ENCODE data around the gene PLA2G5. TPM values are rescaled to one million over a fixed set of nuclear protein-coding genes. Genes with fewer than 3 reads are reported as not detected.
"Not testable (repeated sequence)": the region's sequence is repeated elsewhere in the genome, so short reads cannot be mapped to it uniquely, and the experiment has no call there.

Gene PLA2G5
- not detected in 2 replicates for total RNA-seq (2014; rRNA removed; shearing (Covaris generic))

- in situ Hi-C loops (cut with HindIII; ENCODE audit: low sequenced_read_pairs) = no loop called here
- peak; percentile 12 for DNase-seq (ENCODE audit: low spot score)
Observed at GRCh38 chr1:20069874-20070273, at the start of gene PLA2G5. TSS of gene PLA2G5 (plus strand) at chr1:20070194. CDS start at chr1:20084831, 14,637 bp downstream.

DNA sequence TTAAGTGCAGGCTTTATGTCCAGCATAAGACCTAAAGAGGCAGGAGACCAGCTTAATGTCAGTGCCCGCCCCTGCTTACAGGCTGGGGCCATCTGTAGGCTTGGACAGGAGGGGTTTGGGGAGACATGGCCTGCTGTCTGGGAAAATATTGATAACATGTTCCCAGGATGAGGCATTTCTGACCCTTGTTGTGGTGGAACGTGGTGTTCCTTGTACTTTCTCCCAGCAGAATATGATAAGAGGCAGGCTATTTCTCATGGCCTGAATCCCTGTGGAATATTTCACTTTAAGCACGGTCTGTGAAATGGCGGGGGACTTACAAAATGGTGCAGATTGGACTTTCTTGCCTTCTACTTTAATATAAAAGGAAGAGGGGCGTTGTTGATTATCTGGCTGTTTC lies 41.9 kb upstream of the PLA2G5 start:
- in situ Hi-C loops (cut with HindIII; ENCODE audit: low sequenced_read_pairs) = no loop called here
- DNase-seq (ENCODE audit: low spot score) = no peak

- in situ Hi-C loops (cut with HindIII; ENCODE audit: low sequenced_read_pairs) = no loop called here
Observed at GRCh38 chr1:20028726-20029125, 41.3 kb upstream of the PLA2G5 start.

GRCh38 chr1:20029178-20029912 lies 40.6 kb upstream of the PLA2G5 start:
- DNase-seq (ENCODE audit: low spot score) = no peak
- in situ Hi-C loops (cut with HindIII; ENCODE audit: low sequenced_read_pairs) = no loop called here

More at GRCh38 chr1:20028726-20029125, 41.3 kb upstream of the PLA2G5 start:
- no peak for DNase-seq (ENCODE audit: low spot score)

GRCh38 chr1:20030436-20031151 lies 39.4 kb upstream of the PLA2G5 start:
- DNase-seq (ENCODE audit: low spot score); in situ Hi-C loops (cut with HindIII; ENCODE audit: low sequenced_read_pairs): not testable (repeated sequence)

DNA sequence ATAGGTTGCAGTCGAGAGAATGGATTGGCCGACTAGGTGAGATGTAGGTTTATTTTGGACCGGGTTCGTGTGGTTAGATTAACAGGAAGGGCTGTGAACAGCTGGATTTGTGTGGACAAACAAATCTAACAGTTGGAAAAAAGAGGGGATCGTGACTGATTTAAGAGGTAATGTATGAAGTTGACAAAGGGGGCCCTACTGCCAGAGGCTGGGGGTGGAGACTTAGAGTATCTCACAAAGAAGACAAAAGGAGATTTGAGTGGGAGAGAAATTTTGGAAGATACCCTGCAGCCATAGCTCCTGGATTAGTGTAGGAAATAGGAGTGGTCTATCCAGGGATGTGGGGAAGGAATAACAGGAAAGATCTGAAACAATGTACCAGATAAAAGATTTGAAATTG lies 38.8 kb upstream of the PLA2G5 start:
- DNase-seq (ENCODE audit: low spot score) = no peak
- in situ Hi-C loops (cut with HindIII; ENCODE audit: low sequenced_read_pairs) = no loop called here

DNA sequence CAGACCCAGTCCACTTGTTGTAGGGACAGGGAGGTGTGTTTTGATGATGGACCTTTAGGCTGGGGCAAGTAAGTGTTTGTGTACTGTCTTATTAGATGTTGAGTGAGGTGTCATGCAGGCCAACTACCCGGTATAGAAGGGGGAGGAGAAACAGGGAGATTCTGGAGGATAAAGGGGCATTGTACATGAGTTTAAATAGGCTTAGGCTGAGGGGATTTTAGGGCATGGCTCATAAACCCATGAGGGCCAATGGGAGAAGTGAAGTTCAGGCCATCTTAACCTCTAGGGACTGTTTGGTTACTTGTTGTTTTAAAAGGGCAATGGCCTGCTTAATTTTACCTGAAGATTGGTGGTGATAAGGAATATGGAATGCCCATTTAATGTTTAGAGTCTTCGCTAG lies 38.2 kb upstream of the PLA2G5 start:
- no peak for DNase-seq (ENCODE audit: low spot score)
- in situ Hi-C loops (cut with HindIII; ENCODE audit: low sequenced_read_pairs) = no loop called here

GRCh38 chr1:20032425-20032824 lies 37.6 kb upstream of the PLA2G5 start:
- in situ Hi-C loops (cut with HindIII; ENCODE audit: low sequenced_read_pairs) = no loop called here
- no peak for DNase-seq (ENCODE audit: low spot score)

GRCh38 chr1:20033420-20033819 lies 36.6 kb upstream of the PLA2G5 start:
- no peak for DNase-seq (ENCODE audit: low spot score)
- in situ Hi-C loops (cut with HindIII; ENCODE audit: low sequenced_read_pairs) = no loop called here

DNA sequence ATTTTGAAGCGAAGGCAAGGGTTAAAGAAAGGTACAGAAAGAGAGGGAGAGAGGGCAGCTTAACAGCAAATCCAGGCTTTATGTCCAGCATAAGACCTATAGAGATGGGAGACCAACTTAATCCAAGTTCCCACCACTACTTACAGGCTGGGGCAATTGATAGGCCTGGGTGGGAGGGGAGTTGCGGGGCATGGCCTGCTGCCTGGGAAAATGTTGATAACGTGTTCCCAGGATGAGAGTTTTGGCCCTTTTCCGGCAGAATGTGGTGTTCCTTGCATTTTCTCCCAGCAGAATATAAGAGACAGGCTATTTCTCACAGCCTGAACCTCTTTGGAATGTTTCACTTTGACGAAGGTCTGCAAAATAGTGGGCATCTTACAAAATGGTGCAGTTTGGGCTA lies 34.9 kb upstream of the PLA2G5 start:
- in situ Hi-C loops (cut with HindIII; ENCODE audit: low sequenced_read_pairs) = no loop called here
- DNase-seq (ENCODE audit: low spot score) = no peak

DNA sequence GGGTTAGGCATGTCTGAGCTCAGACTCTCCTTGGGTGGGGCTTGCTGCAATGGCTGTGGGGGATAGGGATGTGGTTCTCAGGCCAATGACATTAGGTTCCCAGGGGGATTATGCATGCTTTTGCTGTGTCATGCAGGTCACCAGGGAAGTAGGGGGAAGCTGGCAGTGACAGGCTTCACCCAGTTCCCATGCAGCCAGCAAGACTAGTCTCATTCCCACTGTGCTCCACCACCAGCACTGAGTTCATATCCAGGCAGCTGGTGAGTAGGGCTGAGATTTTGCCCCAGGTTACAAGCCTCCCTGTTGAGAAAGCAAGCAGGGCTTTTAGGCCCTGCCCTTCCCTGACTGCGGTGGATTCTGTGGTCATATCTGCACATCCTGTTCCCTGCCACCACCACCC lies 32.1 kb upstream of the PLA2G5 start:
- in situ Hi-C loops (cut with HindIII; ENCODE audit: low sequenced_read_pairs) = no loop called here
- DNase-seq (ENCODE audit: low spot score) = no peak

- DNase-seq (ENCODE audit: low spot score) = no peak
- in situ Hi-C loops (cut with HindIII; ENCODE audit: low sequenced_read_pairs) = no loop called here
Observed at GRCh38 chr1:20047096-20047495, 22.9 kb upstream of the PLA2G5 start.

GRCh38 chr1:20048563-20048962 lies 21.4 kb upstream of the PLA2G5 start:
- in situ Hi-C loops (cut with HindIII; ENCODE audit: low sequenced_read_pairs) = no loop called here
- no peak for DNase-seq (ENCODE audit: low spot score)

- in situ Hi-C loops (cut with HindIII; ENCODE audit: low sequenced_read_pairs); DNase-seq (ENCODE audit: low spot score): not testable (repeated sequence)
Observed at GRCh38 chr1:20049056-20049798, 20.8 kb upstream of the PLA2G5 start.

GRCh38 chr1:20051218-20051829 lies 18.7 kb upstream of the PLA2G5 start:
- DNase-seq (ENCODE audit: low spot score) = no peak

DNA sequence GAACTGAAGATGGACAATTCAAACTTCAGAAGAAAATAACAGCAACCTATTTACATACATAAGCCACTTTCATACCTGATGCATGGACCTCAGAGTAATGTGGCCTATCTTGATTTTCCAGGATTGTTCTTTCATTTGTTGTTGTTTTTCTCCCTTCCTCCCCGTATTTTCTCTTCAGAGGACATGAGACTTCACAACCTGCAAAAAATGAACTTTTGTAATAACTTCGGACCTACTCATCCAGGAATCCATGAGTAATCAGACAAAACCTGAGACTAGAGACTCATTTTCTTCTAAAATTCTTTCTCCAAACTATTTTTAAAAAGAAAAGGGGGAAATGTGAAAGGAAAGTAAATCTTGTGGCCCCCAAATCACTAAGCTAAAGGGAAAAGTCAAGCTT lies 17.6 kb upstream of the PLA2G5 start:
- DNase-seq (ENCODE audit: low spot score) = no peak
- in situ Hi-C loops (cut with HindIII; ENCODE audit: low sequenced_read_pairs) = no loop called here

More at GRCh38 chr1:20051218-20051829, 18.7 kb upstream of the PLA2G5 start:
- in situ Hi-C loops (cut with HindIII; ENCODE audit: low sequenced_read_pairs) = no loop called here

DNA sequence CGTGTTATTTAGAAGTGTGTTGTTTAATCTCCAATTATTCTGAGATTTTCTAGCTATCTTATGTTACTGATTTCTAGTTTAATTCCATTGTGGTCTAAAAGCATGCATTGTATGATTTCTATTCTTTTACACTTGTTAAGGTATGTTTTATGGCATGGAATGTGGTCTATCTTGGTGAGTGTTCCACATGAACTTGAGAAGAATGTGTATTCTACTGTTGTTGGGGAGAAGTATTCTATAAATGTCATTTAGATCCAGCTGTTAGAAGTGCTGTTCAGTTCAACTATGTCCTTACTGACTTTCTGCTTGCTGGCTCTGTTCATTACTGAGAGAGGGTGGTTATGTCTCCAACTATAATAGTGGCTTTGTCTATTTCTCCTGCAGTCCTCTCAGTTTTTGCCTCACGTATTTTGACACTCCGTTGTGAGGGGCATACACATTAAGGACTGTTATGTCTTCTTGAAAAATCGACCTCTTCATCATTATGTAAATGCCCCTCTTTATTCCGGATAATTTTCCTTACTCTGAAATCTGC lies 12.0 kb upstream of the PLA2G5 start:
- DNase-seq (ENCODE audit: low spot score) = no peak
- in situ Hi-C loops (cut with HindIII; ENCODE audit: low sequenced_read_pairs) = no loop called here

DNA sequence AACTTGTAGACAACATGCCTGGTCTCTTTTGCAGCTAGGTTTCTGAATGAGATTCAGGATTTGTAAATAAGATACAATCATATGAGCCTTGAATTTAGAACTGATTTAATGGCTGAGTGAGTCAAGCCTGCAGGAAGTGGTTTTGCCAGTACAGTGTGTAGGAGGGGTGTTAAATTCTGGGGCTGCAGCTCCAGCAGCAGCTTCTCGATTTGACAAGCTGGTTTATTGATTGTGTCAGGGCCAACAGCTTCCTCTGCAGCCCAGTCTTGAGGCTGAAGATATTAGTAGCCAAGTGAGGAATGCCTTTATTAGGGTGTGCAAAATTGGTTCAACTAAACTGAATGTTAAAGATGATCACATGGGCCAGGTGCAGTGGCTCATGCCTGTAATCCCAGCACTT lies 11.5 kb upstream of the PLA2G5 start:
- no peak for DNase-seq (ENCODE audit: low spot score)
- in situ Hi-C loops (cut with HindIII; ENCODE audit: low sequenced_read_pairs) = no loop called here

DNA sequence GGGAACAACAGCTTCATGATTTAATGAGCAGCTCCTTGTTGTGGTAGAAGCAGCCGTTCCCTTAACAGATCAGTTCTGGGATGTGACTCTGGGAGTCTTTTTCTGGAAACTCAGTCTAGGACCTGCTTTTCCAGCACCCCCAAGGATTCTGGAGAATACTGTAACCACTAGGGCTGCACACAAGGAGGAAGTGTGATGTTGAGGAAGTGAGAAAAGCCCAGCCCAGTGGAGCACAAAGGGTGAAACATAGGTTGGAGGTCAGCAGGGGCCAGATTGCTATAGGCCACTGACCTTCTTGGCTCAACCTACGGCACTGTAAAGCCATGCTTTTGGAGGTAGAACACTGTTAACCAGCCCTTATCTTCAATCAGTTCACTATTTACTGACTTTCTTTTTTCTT lies 10.1 kb upstream of the PLA2G5 start:
- in situ Hi-C loops (cut with HindIII; ENCODE audit: low sequenced_read_pairs) = no loop called here
- DNase-seq (ENCODE audit: low spot score) = no peak
